Mesendoderm (in vitro differentiated cells): ENCODE data around the gene GCLC.
"Not testable (repeated sequence)": the region's sequence is repeated elsewhere in the genome, so short reads cannot be mapped to it uniquely, and the experiment has no call there.

ENCODE experiments used
- DNase-seq: peaks from one replicate; pipeline ENCODE4 v3.0.0; 2013
- H2AK5ac ChIP-seq: 2 replicates; pipeline ENCODE4 v1.6.1; 2013; ENCODE audit warnings: low read length, inconsistent platforms
- H2BK120ac ChIP-seq: 2 replicates; pipeline ENCODE4 v1.6.1; 2013; ENCODE audit warnings: low read depth, mild to moderate bottlenecking, low read length, moderate library complexity, mixed read lengths
- H2BK15ac ChIP-seq: replicated peaks from 2 replicates; pipeline ENCODE4 v1.6.1; 2013; ENCODE audit warnings: low read depth, mild to moderate bottlenecking, moderate library complexity
- H2BK5ac ChIP-seq: 2 replicates; pipeline ENCODE4 v1.6.1; 2013; ENCODE audit warnings: low read length, inconsistent platforms
- H3K18ac ChIP-seq: 2 replicates; pipeline ENCODE4 v1.6.1; 2013; ENCODE audit warnings: mild to moderate bottlenecking, low read length, mixed read lengths
- H3K23ac ChIP-seq: one replicate; pipeline ENCODE4 v1.6.1; 2013; ENCODE audit warnings: low read length
- H3K27ac ChIP-seq: 2 replicates; pipeline ENCODE4 v1.5.1; 2013; ENCODE audit warnings: low read depth, mild to moderate bottlenecking, inconsistent platforms, low read length, moderate library complexity
- H3K27me3 ChIP-seq: 2 replicates; pipeline ENCODE4 v1.6.1; 2013; ENCODE audit warnings: low read length, control low read depth, mild to moderate bottlenecking, inconsistent platforms; ENCODE audit not compliant: insufficient read depth, poor library complexity
- H3K36me3 ChIP-seq: 2 replicates; pipeline ENCODE4 v1.6.1; 2013; ENCODE audit warnings: low read length, inconsistent platforms; ENCODE audit not compliant: control insufficient read depth, insufficient read depth
- H3K4ac ChIP-seq: one replicate; pipeline ENCODE4 v1.6.1; 2013; ENCODE audit warnings: low read depth, mild to moderate bottlenecking, low read length, moderate library complexity
- H3K4me1 ChIP-seq: 2 replicates; pipeline ENCODE4 v1.6.1; 2013; ENCODE audit warnings: low read depth, low read length, inconsistent platforms; ENCODE audit not compliant: control insufficient read depth
- H3K4me2 ChIP-seq: 2 replicates; pipeline ENCODE4 v1.6.1; 2013; ENCODE audit warnings: low read length
- H3K4me3 ChIP-seq: 2 replicates; pipeline ENCODE4 v1.5.1; 2013; ENCODE audit warnings: mild to moderate bottlenecking, low read length
- H3K56ac ChIP-seq: one replicate; pipeline ENCODE4 v1.6.1; 2013; ENCODE audit warnings: low read length
- H3K79me1 ChIP-seq: 2 replicates; pipeline ENCODE4 v1.6.1; 2013; ENCODE audit warnings: low read length, inconsistent platforms
- H3K79me2 ChIP-seq: 2 replicates; pipeline ENCODE4 v1.6.1; 2013; ENCODE audit warnings: mild to moderate bottlenecking, low read length; ENCODE audit not compliant: control insufficient read depth, insufficient read depth
- H3K9ac ChIP-seq: 2 replicates; pipeline ENCODE4 v1.6.1; 2013; ENCODE audit warnings: low read length, inconsistent platforms
- H4K5ac ChIP-seq: one replicate; pipeline ENCODE4 v1.6.1; 2013; ENCODE audit warnings: low read length
- H4K8ac ChIP-seq: one replicate; pipeline ENCODE4 v1.6.1; 2013; ENCODE audit warnings: low read depth, mild to moderate bottlenecking, control low read depth, low read length, moderate library complexity
- WGBS: extraction: QIAGEN DNeasy Blood & Tissue Kit; methylation state at CpG from one replicate; pipeline ENCODE4 v1.1.7; 2013; ENCODE audit warnings: low lambda C conversion rate, missing lambda C conversion rate; ENCODE audit not compliant: insufficient coverage; ENCODE audit errors: extremely low coverage; 5-methylcytosine and 5-hydroxymethylcytosine counted together

GCLC gene

DNA sequence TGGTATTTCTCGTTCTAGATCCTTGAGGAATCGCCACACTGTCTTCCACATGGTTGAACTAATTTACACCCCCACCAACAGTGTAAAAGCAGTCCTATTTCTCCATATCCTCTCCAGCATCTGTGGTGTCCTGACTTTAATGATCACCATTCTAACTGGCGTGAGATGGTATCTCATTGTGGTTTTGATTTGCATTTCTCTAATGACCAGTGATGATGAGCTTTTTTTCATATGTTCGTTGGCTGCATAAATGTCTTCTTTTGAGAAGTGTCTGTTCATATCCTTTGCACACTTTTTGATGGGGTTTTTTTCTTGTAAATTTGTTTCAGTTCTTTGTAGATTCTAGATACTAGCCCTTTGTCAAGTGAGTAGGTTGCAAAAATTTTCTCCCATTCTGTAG is 64.1 kb downstream of the GCLC start:
- DNase-seq, H3K4ac ChIP-seq, H2BK5ac ChIP-seq, H2AK5ac ChIP-seq, H3K4me2 ChIP-seq, H3K4me3 ChIP-seq, H3K79me1 ChIP-seq, H2BK15ac ChIP-seq, H3K4me1 ChIP-seq, H3K36me3 ChIP-seq, H3K23ac ChIP-seq, H3K27ac ChIP-seq, H2BK120ac ChIP-seq, H4K8ac ChIP-seq, H3K56ac ChIP-seq, H3K79me2 ChIP-seq, H3K9ac ChIP-seq, H4K5ac ChIP-seq, H3K18ac ChIP-seq, H3K27me3 ChIP-seq: not testable (repeated sequence)
- WGBS = no CpG with 5 or more reads among the region's 4 CpGs

DNA sequence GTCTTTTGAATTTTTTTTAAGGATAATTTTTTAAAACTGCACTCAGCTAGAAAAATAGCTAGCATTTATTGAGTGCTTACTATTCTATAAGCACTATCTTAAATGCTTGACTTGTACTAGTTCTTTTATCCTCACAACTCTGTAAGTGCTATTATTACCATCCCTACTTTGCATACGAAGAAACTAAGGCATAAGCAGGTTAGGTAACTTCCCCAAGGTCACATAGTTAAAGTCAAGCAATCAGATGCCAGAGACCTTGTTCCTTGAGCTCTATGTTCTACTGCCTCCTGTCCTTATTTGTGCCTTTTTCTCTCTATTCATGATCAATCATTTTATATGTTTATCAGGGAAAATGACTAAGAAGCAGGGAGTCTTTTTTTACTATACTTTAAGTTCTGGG is 65.0 kb downstream of the GCLC start:
- H3K18ac ChIP-seq = no peak overlapping the region
- no peak overlapping the region for H4K5ac ChIP-seq
- WGBS = no CpG with 5 or more reads among the region's 1 CpG
- no peak overlapping the region for H3K4me3 ChIP-seq
- H4K8ac ChIP-seq = no peak overlapping the region
- H2BK15ac ChIP-seq = no peak overlapping the region
- H3K79me1 ChIP-seq = no peaks in the 10 kb centered on the region
- H3K9ac ChIP-seq = no peak overlapping the region
- H3K23ac ChIP-seq = no peak overlapping the region
- no peak overlapping the region for H2BK120ac ChIP-seq
- no peaks in the 10 kb centered on the region for H3K36me3 ChIP-seq
- no peak overlapping the region for H2AK5ac ChIP-seq
- no peaks in the 10 kb centered on the region for H3K27me3 ChIP-seq
- no peak overlapping the region for H3K4ac ChIP-seq
- H2BK5ac ChIP-seq = no peak overlapping the region
- no peak overlapping the region for H3K27ac ChIP-seq
- H3K56ac ChIP-seq = no peak overlapping the region
- no peaks in the 10 kb centered on the region for H3K79me2 ChIP-seq
- DNase-seq = no peak
- H3K4me2 ChIP-seq = no peak overlapping the region
- H3K4me1 ChIP-seq = no peaks in the 10 kb centered on the region

DNA sequence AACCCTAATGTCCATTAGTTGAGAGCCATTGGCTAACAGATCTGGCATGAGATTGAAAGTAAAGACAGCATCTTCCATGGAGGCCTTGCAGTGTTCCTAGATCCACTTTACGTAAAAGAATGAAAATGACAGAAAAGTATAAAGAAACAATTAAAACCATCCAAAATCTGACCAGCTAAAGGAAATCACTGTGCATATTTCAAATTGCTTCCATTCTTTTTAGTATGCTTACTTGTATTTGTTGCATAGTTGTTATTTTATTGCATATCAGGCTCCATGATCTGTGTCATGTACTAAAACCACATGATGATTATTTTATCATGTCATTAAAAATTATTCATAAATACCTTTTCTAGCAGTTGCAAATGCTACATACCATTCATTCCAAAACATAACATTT is 67.9 kb downstream of the GCLC start:
- Histone ChIP-seq H3K27me3 (no peaks in the 10 kb centered on the region), H2BK15ac (no peak overlapping the region), H3K36me3 (no peaks in the 10 kb centered on the region), H3K9ac (no peak overlapping the region), H2AK5ac (no peak overlapping the region), H3K4me1 (no peaks in the 10 kb centered on the region), H4K5ac (no peak overlapping the region), H3K79me1 (no peaks in the 10 kb centered on the region), H3K4ac (no peak overlapping the region), H3K23ac (no peak overlapping the region), H2BK5ac (no peak overlapping the region), H3K79me2 (no peaks in the 10 kb centered on the region), H3K4me2 (no peak overlapping the region), H3K4me3 (no peak overlapping the region), H3K18ac (no peak overlapping the region), H2BK120ac (no peak overlapping the region), H4K8ac (no peak overlapping the region), H3K56ac (no peak overlapping the region), H3K27ac (no peak overlapping the region)
- WGBS = no CpG with 5 or more reads among the region's 1 CpG
- no peak for DNase-seq

DNA sequence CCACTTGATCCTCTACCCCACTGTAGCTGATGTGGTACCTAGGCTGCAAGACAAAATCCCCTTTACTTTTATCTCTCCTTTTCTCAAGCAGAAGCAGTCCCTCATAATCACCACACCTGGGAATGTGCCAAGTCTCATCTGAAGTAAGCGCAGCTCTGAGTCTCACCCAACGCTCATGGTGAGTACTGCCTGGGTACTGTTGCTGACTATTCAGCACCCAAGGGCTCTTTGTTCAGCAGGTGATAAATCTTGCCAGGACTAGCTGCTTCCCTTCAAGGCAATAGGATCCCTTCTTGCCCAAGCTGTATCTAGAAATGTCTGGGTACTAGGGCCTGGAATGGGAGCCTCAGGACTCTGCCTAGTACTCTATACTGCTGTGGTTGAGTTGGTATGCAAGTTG is 70.9 kb downstream of the GCLC start:
- Histone ChIP-seq H3K36me3 (no peaks in the 10 kb centered on the region), H3K27ac (no peak overlapping the region), H3K18ac (no peak overlapping the region), H3K4ac (no peak overlapping the region), H3K4me1 (no peaks in the 10 kb centered on the region), H3K4me2 (no peak overlapping the region), H3K4me3 (no peak overlapping the region), H2BK120ac (no peak overlapping the region), H3K79me2 (no peaks in the 10 kb centered on the region), H3K27me3 (no peaks in the 10 kb centered on the region), H4K5ac (no peak overlapping the region), H4K8ac (no peak overlapping the region), H2BK5ac (no peak overlapping the region), H3K23ac (no peak overlapping the region), H3K79me1 (no peaks in the 10 kb centered on the region), H3K9ac (no peak overlapping the region), H3K56ac (no peak overlapping the region), H2BK15ac (no peak overlapping the region), H2AK5ac (no peak overlapping the region)
- DNase-seq = no peak
- no CpG with 5 or more reads among the region's 2 CpGs for WGBS

DNA sequence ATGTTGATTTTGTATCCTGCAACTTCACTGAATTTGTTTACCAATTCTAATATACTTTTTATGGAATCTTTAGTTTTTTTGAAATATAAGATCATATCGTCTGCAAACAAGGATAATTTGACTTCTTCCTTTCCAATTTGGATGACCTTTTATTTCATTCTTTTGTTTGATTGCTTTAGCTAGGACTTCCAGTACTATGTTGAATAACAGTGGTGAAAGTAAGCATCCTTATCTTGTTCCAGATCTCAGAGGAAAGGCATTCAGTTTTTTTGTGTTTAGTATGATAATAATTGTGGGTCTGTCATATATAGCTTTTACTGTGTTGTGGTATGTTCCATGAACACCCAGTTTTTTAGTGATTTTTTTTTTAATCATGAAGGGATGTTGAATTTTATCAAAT is 75.7 kb downstream of the GCLC start:
- no peak overlapping the region for H2BK5ac ChIP-seq
- H3K56ac ChIP-seq = no peak overlapping the region
- H4K8ac ChIP-seq = no peak overlapping the region
- H3K4me3 ChIP-seq = no peak overlapping the region
- H3K4me2 ChIP-seq = no peak overlapping the region
- no peak for DNase-seq
- H2BK120ac ChIP-seq = no peak overlapping the region
- no peak overlapping the region for H2BK15ac ChIP-seq
- H3K18ac ChIP-seq = no peak overlapping the region
- H4K5ac ChIP-seq = no peak overlapping the region
- WGBS = no CpG with 5 or more reads among the region's 1 CpG
- H3K79me2 ChIP-seq = no peaks in the 10 kb centered on the region
- H3K9ac ChIP-seq = no peak overlapping the region
- H3K27ac ChIP-seq = no peak overlapping the region
- no peak overlapping the region for H3K4ac ChIP-seq
- no peaks in the 10 kb centered on the region for H3K27me3 ChIP-seq
- H3K4me1 ChIP-seq = no peaks in the 10 kb centered on the region
- no peaks in the 10 kb centered on the region for H3K79me1 ChIP-seq
- H3K23ac ChIP-seq = no peak overlapping the region
- no peaks in the 10 kb centered on the region for H3K36me3 ChIP-seq
- H2AK5ac ChIP-seq = no peak overlapping the region

DNA sequence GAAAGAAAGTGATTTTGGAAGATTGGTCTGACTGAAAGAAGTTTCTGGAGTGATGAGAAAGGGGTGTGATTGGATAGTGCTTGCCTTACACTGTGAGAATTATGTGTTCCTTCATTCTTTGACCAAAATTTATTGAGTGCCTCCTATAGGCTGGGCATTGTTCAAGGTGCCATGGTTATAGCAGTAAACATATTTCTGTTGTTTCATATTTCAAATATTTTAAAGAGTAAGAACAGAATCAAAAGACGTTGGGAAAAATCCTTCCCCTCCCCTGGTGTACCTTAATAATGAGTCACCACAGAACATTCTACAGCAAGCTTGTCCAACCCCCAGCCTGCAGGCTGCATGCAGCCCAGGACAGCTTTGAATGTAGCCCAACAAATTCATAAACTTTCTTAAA is 78.6 kb downstream of the GCLC start:
- no peak overlapping the region for H3K4me2 ChIP-seq
- no peak for DNase-seq
- H2BK5ac ChIP-seq = no peak overlapping the region
- no peak overlapping the region for H3K56ac ChIP-seq
- H3K4me3 ChIP-seq = no peak overlapping the region
- no peaks in the 10 kb centered on the region for H3K4me1 ChIP-seq
- no peak overlapping the region for H3K18ac ChIP-seq
- no peak overlapping the region for H2AK5ac ChIP-seq
- no peaks in the 10 kb centered on the region for H3K27me3 ChIP-seq
- no peak overlapping the region for H2BK15ac ChIP-seq
- no peaks in the 10 kb centered on the region for H3K36me3 ChIP-seq
- WGBS = no CpG with 5 or more reads among the region's 1 CpG
- no peak overlapping the region for H3K9ac ChIP-seq
- H3K23ac ChIP-seq = no peak overlapping the region
- H3K4ac ChIP-seq = no peak overlapping the region
- no peaks in the 10 kb centered on the region for H3K79me2 ChIP-seq
- no peak overlapping the region for H2BK120ac ChIP-seq
- H3K79me1 ChIP-seq = no peaks in the 10 kb centered on the region
- no peak overlapping the region for H4K5ac ChIP-seq
- H4K8ac ChIP-seq = no peak overlapping the region
- H3K27ac ChIP-seq = no peak overlapping the region
